A549 (cell line): ENCODE measurements around the gene PRRX2.

Source experiments
- CTCF ChIP-seq: fragments of >200 bp; sonication (Bioruptor Twin); formaldehyde crosslinking; IDR thresholded peaks from 3 replicates; pipeline ENCODE4 v1.5.1; 2016
- MAZ ChIP-seq: fragments of 150-350 bp; IDR thresholded peaks from 2 replicates; pipeline ENCODE4 v1.6.1; 2014; ENCODE audit warnings: antibody characterized with exemption, low read depth, low read length, borderline replicate concordance
- POLR2A ChIP-seq: IDR thresholded peaks from 2 replicates; pipeline ENCODE4 v1.6.1; 2012; ENCODE audit warnings: mild to moderate bottlenecking, low read length

- TF ChIP-seq CTCF (no peak), POLR2A (no peak), MAZ (no peak)
These were observed 33.0 kb upstream of the PRRX2 start for GRCh38 chr9:129632460-129632859.
